ENCODE measurements around the gene MELTF. TPM values are rescaled to one million over a fixed set of nuclear protein-coding genes. Genes with fewer than 3 reads are reported as not detected.

MELTF gene
- total and polyA plus RNA-seq, 2 of the 13 experiments (the other 11 are each of a cell fraction or from before 2014, with no cell fraction given): 3.2 to 7.5 TPM

DNA sequence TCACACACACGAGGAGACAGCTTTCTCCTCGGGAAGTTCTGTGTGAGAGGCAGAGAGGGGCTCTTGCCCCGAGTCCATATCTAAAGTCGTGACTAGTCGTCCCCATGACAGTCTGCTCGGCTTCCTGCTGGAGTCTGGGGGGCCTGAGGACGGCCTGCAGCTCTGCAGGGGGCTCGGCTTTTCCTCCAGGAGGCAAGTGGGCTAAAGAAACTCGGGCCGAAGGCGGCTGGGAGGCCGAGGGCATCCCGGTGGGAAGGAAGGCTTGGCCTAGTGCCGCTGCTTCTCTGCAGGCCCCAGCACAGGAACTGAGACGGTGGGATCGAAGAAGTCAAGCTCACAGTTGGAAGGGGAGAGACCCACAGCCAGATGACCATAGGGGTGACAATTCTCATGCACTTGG lies 35.6 kb downstream of the MELTF start (continued):
- TF ChIP-seq, protein P1, sequence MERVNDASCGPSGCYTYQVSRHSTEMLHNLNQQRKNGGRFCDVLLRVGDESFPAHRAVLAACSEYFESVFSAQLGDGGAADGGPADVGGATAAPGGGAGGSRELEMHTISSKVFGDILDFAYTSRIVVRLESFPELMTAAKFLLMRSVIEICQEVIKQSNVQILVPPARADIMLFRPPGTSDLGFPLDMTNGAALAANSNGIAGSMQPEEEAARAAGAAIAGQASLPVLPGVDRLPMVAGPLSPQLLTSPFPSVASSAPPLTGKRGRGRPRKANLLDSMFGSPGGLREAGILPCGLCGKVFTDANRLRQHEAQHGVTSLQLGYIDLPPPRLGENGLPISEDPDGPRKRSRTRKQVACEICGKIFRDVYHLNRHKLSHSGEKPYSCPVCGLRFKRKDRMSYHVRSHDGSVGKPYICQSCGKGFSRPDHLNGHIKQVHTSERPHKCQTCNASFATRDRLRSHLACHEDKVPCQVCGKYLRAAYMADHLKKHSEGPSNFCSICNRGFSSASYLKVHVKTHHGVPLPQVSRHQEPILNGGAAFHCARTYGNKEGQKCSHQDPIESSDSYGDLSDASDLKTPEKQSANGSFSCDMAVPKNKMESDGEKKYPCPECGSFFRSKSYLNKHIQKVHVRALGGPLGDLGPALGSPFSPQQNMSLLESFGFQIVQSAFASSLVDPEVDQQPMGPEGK (CRISPR knock-in tag; IDR thresholded peaks at IDR 0.05): no peak

DNA sequence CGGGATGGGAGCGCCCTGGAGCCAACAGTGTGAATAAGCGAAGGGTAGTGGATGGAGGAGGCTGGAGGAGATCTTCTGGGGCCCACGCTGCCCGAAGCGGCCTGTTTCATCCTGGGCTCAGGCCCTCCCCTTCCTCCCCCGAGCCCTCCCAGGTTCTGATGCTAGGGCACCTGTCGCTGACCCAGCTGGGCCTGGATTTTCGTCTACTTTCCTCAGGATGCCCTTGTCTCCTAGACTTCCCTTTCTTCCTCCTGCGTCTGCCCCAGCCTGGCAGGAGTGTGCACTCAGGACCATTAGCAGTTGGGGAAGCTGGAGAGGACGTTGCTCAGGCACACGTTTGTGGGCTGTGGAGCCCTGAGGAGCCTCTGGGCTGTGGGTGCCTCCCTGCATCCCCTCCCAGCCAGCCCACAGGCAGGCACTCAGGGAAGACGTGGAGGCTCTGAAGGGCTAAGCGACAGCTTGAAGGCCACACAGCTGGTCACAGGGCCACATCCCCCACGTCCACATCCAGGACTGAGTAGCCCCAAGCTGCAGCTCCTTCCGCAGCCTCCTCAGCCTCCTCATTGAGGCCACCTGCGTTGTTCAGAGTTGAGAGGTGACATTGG lies 37.1 kb downstream of the MELTF start:
- Histone ChIP-seq H3K27ac (ENCODE audit: extremely low read length, insufficient read depth, low read length) (no peak overlapping the region), H3K9me3 (ENCODE audit: low read length) (no peaks in the 10 kb centered on the region), H3K4me2 (ENCODE audit: low read depth, low read length) (no peak overlapping the region), H3K4me3 (replicated peaks in 1 of 3; ENCODE audit: insufficient read depth in 1 of 3, low read depth in 2 of 3, low read length in 3 of 3) (no peak overlapping the region), H4K20me1 (ENCODE audit: insufficient read depth, low read length) (no peaks in the 10 kb centered on the region), H3K4me1 (ENCODE audit: insufficient read depth, low read length) (peaks cover 70% of the 10 kb centered on the region), H2AFZ (ENCODE audit: low read length) (no peak overlapping the region), H3K9ac (ENCODE audit: insufficient read depth, low read depth, low read length) (no peak overlapping the region), H3K36me3 (replicated peaks in 1 of 2; ENCODE audit: control insufficient read depth in 1 of 2, insufficient read depth in 2 of 2, low read length in 2 of 2) (no peaks in the 10 kb centered on the region), H3K27me3 (ENCODE audit: control insufficient read depth in 1 of 2, insufficient read depth in 2 of 2, low read length in 2 of 2) (no peaks in the 10 kb centered on the region), H3K79me2 (ENCODE audit: insufficient read depth, low read length) (no peaks in the 10 kb centered on the region)
- TF ChIP-seq MEF2D (CRISPR knock-in tag; IDR thresholded peaks at IDR 0.05): no peak
- TF ChIP-seq ZBTB8A (CRISPR knock-in tag; IDR thresholded peaks at IDR 0.05; ENCODE audit: borderline replicate concordance, low read depth): no peak
- TF ChIP-seq U2AF1 (optimal IDR thresholded peaks at IDR 0.05; ENCODE audit: low read depth, low read length): no peak
- TF ChIP-seq ZNF382 (CRISPR knock-in tag; IDR thresholded peaks at IDR 0.05; ENCODE audit: borderline replicate concordance): no peak
- TF ChIP-seq IRX3 (CRISPR knock-in tag; IDR thresholded peaks at IDR 0.05; ENCODE audit: borderline replicate concordance, low read depth): no peak
- no peak for TF ChIP-seq SRSF1 (optimal IDR thresholded peaks at IDR 0.05; ENCODE audit: low read depth, low read length)
- TF ChIP-seq ZSCAN31 (CRISPR knock-in tag; IDR thresholded peaks at IDR 0.05; ENCODE audit: low read depth): no peak
- no peak for TF ChIP-seq ZNF747 (CRISPR knock-in tag; IDR thresholded peaks at IDR 0.05; ENCODE audit: borderline replicate concordance)
- no peak for TF ChIP-seq JUND (CRISPR knock-in tag; IDR thresholded peaks at IDR 0.05)
- in situ Hi-C loops (cut with HindIII; ENCODE audit: extremely low pct_ligation_motif_present, low pct_unique_long_range_greater_than_20kb): loop anchor here (25.0 kb wide), 1 partner anchor 520 kb away; no protein-coding TSS in a partner anchor
- 91% methylated on average over 12 of the region's 17 CpGs for WGBS (ENCODE audit: low lambda C conversion rate)
- DNase-seq (ENCODE audit: low spot score) (no peak), FAIRE-seq (no peak), ATAC-seq (no peak)
- no TSS peak for BruUV-seq (replicated peaks)
- intact Hi-C loops (cut with micrococcal nuclease; ENCODE audit: unreplicated experiment): no loop called here
- ChIA-PET CTCF (ENCODE audit: low intra/inter-chr PET ratio, low total read pairs) (no interaction called here), POLR2A (no interaction called here)

Measured in HepG2 (cell line).